Endodermal cell (in vitro differentiated cells): Measurements from ENCODE around the gene TLE5. TPM values are rescaled to one million over a fixed set of nuclear protein-coding genes. Genes with fewer than 3 reads are reported as not detected.
"Not testable (repeated sequence)": the region's sequence is repeated elsewhere in the genome, so short reads cannot be mapped to it uniquely, and the experiment has no call there.

ENCODE experiments used
- DNase-seq: peaks from one replicate; pipeline ENCODE4 v3.0.0-alpha.2; 2017
- H3K27ac ChIP-seq: 2 replicates; pipeline ENCODE4 v1.5.1; 2013; ENCODE audit warnings: mild to moderate bottlenecking, low read depth, low read length, moderate library complexity
- H3K27me3 ChIP-seq: 2 replicates; pipeline ENCODE4 v1.6.1; 2013; ENCODE audit warnings: mild to moderate bottlenecking, low read length, moderate library complexity; ENCODE audit not compliant: insufficient read depth, control insufficient read depth, poor library complexity, severe bottlenecking
- H3K36me3 ChIP-seq: 2 replicates; pipeline ENCODE4 v1.7.0; 2013; ENCODE audit warnings: mild to moderate bottlenecking, low read length, moderate library complexity; ENCODE audit not compliant: control insufficient read depth, insufficient read depth
- H3K4me1 ChIP-seq: one replicate; pipeline ENCODE4 v1.7.0; 2013; ENCODE audit warnings: low read length; ENCODE audit not compliant: control insufficient read depth, insufficient read depth
- H3K4me3 ChIP-seq: 2 replicates; pipeline ENCODE4 v1.5.1; 2013; ENCODE audit warnings: mild to moderate bottlenecking, low read length, moderate library complexity
- H3K9ac ChIP-seq: 2 replicates; pipeline ENCODE4 v1.6.1; 2013; ENCODE audit warnings: mild to moderate bottlenecking, low read length, moderate library complexity; ENCODE audit not compliant: poor library complexity, severe bottlenecking; ENCODE audit errors: extremely low read depth
- H3K9me3 ChIP-seq: 2 replicates; pipeline ENCODE4 v1.6.1; 2013; ENCODE audit warnings: mild to moderate bottlenecking, low read length, moderate library complexity; ENCODE audit not compliant: control insufficient read depth
- H3K27ac Mint-ChIP-seq: 2 replicates; pipeline ENCODE4 v1.8.0; 2020; ENCODE audit warnings: mixed read lengths
- H3K27me3 Mint-ChIP-seq: 2 replicates; pipeline ENCODE4 v1.8.0; 2021; ENCODE audit warnings: mild to moderate bottlenecking, mixed read lengths; ENCODE audit not compliant: insufficient read depth
- H3K36me3 Mint-ChIP-seq: 2 replicates; pipeline ENCODE4 v1.8.0; 2020; ENCODE audit warnings: low read depth, mixed read lengths
- H3K4me1 Mint-ChIP-seq: 2 replicates; pipeline ENCODE4 v1.8.0; 2020; ENCODE audit warnings: mixed read lengths
- H3K4me3 Mint-ChIP-seq: 2 replicates; pipeline ENCODE4 v1.8.0; 2020; ENCODE audit warnings: mild to moderate bottlenecking, moderate library complexity, mixed read lengths
- H3K9me3 Mint-ChIP-seq: 2 replicates; pipeline ENCODE4 v1.8.0; 2020; ENCODE audit warnings: mild to moderate bottlenecking, mixed read lengths
- CTCF ChIP-seq: fragments of 200-600 bp; sonication (generic); conservative IDR thresholded peaks from 2 replicates; pipeline ENCODE4 v1.5.0; 2021; ENCODE audit warnings: antibody characterized with exemption, mild to moderate bottlenecking
- WGBS, 2 experiments: methylation state at CpG; one replicate each; pipeline versions ENCODE4 v1.1.5 to v1.1.7; 2013; ENCODE audit warnings: missing lambda C conversion rate in 2 of 2, mixed read lengths in 1 of 2; ENCODE audit not compliant: insufficient coverage in 1 of 2, insufficient read length in 1 of 2; 5-methylcytosine and 5-hydroxymethylcytosine counted together
- total RNA-seq, 2 donors: library from RNA; stranded (reverse); fragmentation: NEBNext Ultra II Directional in 1 of 2; extraction: Animal tissue kit (Norgen Biotek cat#: 25700) in 1 of 2; gene quantifications; 2 replicates in 1 of 2; 3 replicates in 1 of 2; pipeline ENCODE4 v1.2.1, GENCODE V29; 2021

The TLE5 gene
- total RNA-seq, 2 donors from 2014 or later = 488 to 575 TPM

GRCh38 chr19:3012621-3013262 lies 49.6 kb downstream of the TLE5 start:
- H3K27ac Mint-ChIP-seq = no peak overlapping the region
- Histone ChIP-seq H3K9ac (no peak overlapping the region), H3K27ac (no peak overlapping the region), H3K36me3 (peaks cover 41% of the 10 kb centered on the region), H3K4me1 (no peaks in the 10 kb centered on the region), H3K9me3 (no peaks in the 10 kb centered on the region), H3K27me3 (no peaks in the 10 kb centered on the region), H3K4me3 (no peak overlapping the region)
- H3K36me3 Mint-ChIP-seq = peaks cover 53% of the 10 kb centered on the region
- 48 to 79% methylated on average over 12 to 16 of the region's 16 CpGs for WGBS, 2 experiments
- DNase-seq = no peak
- H3K27me3 Mint-ChIP-seq = no peaks in the 10 kb centered on the region
- H3K4me3 Mint-ChIP-seq = no peak overlapping the region
- no peak for TF ChIP-seq CTCF
- H3K9me3 Mint-ChIP-seq = no peaks in the 10 kb centered on the region
- no peaks in the 10 kb centered on the region for H3K4me1 Mint-ChIP-seq

- H3K9me3 Mint-ChIP-seq, H3K27me3 ChIP-seq, H3K4me3 ChIP-seq, H3K4me3 Mint-ChIP-seq, H3K9me3 ChIP-seq, H3K27ac ChIP-seq, DNase-seq, H3K27me3 Mint-ChIP-seq, H3K27ac Mint-ChIP-seq, H3K4me1 Mint-ChIP-seq, H3K4me1 ChIP-seq, H3K9ac ChIP-seq: not testable (repeated sequence)
- WGBS, 2 experiments = 90 to 95% methylated on average over 13 of the region's 13 CpGs
- peaks cover 41% of the 10 kb centered on the region for H3K36me3 ChIP-seq
- H3K36me3 Mint-ChIP-seq = peaks cover 57% of the 10 kb centered on the region
Observed at GRCh38 chr19:3012059-3012458, 50.2 kb downstream of the TLE5 start.

GRCh38 chr19:3010871-3011270 lies 51.4 kb downstream of the TLE5 start:
- Mint-ChIP-seq H3K27me3 (no peaks in the 10 kb centered on the region), H3K4me1 (no peaks in the 10 kb centered on the region)
- WGBS, 2 experiments = 95 to 96% methylated on average over 8 to 13 of the region's 13 CpGs

More at GRCh38 chr19:3010871-3011270, 51.4 kb downstream of the TLE5 start:
- no peak for DNase-seq
- Histone ChIP-seq H3K4me1 (no peaks in the 10 kb centered on the region), H3K9me3 (no peaks in the 10 kb centered on the region), H3K36me3 (peaks cover 41% of the 10 kb centered on the region), H3K4me3 (no peak overlapping the region), H3K27me3 (no peaks in the 10 kb centered on the region), H3K27ac (no peak overlapping the region), H3K9ac (no peak overlapping the region)
- no peak for TF ChIP-seq CTCF
- H3K9me3 Mint-ChIP-seq = no peaks in the 10 kb centered on the region
- H3K27ac Mint-ChIP-seq = no peak overlapping the region
- peaks cover 63% of the 10 kb centered on the region for H3K36me3 Mint-ChIP-seq
- H3K4me3 Mint-ChIP-seq = no peak overlapping the region
